Fibroblast of lung (primary cell): Measurements from ENCODE around the gene EFCAB12. TPM values are rescaled to one million over a fixed set of nuclear protein-coding genes. Genes with fewer than 3 reads are reported as not detected.

Experiments used
- DNase-seq, 2 donors: peaks; one replicate each; pipeline versions ENCODE4 v3.0.0 to v3.0.0-alpha.2; 2010; ENCODE audit warnings: low read depth in 2 of 2
- H2AFZ ChIP-seq: 2 replicates; pipeline ENCODE4 v1.5.1; 2012; ENCODE audit warnings: low read length, control low read depth, inconsistent platforms
- H3K27ac ChIP-seq: 2 replicates; pipeline ENCODE4 v1.5.1; 2011; ENCODE audit warnings: low read length, control low read depth; ENCODE audit not compliant: insufficient read depth
- H3K27me3 ChIP-seq: 2 replicates; pipeline ENCODE4 v1.5.1; 2011; ENCODE audit warnings: mild to moderate bottlenecking, low read length; ENCODE audit not compliant: control insufficient read depth, insufficient read depth
- H3K36me3 ChIP-seq: 2 replicates; pipeline ENCODE4 v1.5.1; 2011; ENCODE audit warnings: low read length; ENCODE audit not compliant: control insufficient read depth, insufficient read depth
- H3K4me1 ChIP-seq: 2 replicates; pipeline ENCODE4 v1.5.1; 2011; ENCODE audit warnings: low read length; ENCODE audit not compliant: control insufficient read depth, insufficient read depth; ENCODE audit errors: extremely low read depth
- H3K4me2 ChIP-seq: 2 replicates; pipeline ENCODE4 v1.5.1; 2011; ENCODE audit warnings: low read length, control low read depth; ENCODE audit not compliant: insufficient read depth; ENCODE audit errors: extremely low read depth
- H3K4me3 ChIP-seq, 4 experiments: fragments of 200-600 bp in 1 of 4; sonication (generic) in 1 of 4; replicated peaks in 1 of 4; 2 replicates each; pipeline ENCODE4 v1.5.1; 2011 to 2016; ENCODE audit warnings: low read length in 4 of 4, low read depth in 3 of 4, mild to moderate bottlenecking in 3 of 4, control low read depth in 2 of 4, inconsistent platforms in 1 of 4, mixed read lengths in 1 of 4; ENCODE audit not compliant: insufficient read depth in 1 of 4; ENCODE audit errors: control extremely low read depth in 1 of 4
- H3K79me2 ChIP-seq: 2 replicates; pipeline ENCODE4 v1.5.1; 2012; ENCODE audit warnings: mild to moderate bottlenecking, low read length, inconsistent platforms; ENCODE audit not compliant: control insufficient read depth, insufficient read depth
- H3K9ac ChIP-seq: 2 replicates; pipeline ENCODE4 v1.5.1; 2011; ENCODE audit warnings: mild to moderate bottlenecking, low read length, control low read depth; ENCODE audit not compliant: insufficient read depth
- H3K9me3 ChIP-seq: 2 replicates; pipeline ENCODE4 v1.5.1; 2012; ENCODE audit warnings: low read depth, low read length; ENCODE audit not compliant: control insufficient read depth, insufficient read depth
- H4K20me1 ChIP-seq: 2 replicates; pipeline ENCODE4 v1.5.1; 2011; ENCODE audit warnings: low read length; ENCODE audit not compliant: control insufficient read depth, insufficient read depth; ENCODE audit errors: extremely low read depth
- EZH2 ChIP-seq: IDR thresholded peaks from 2 replicates; pipeline ENCODE4 v1.5.1; 2012; ENCODE audit warnings: low read length, control low read depth, mild to moderate bottlenecking; ENCODE audit errors: missing control alignments
- polyA plus RNA-seq, 2 donors: library from polyadenylated mRNA; depleted of rRNA in 1 of 2; stranded (reverse) in 1 of 2; unstranded in 1 of 2; fragments of >200 nt; gene quantifications; 2 replicates each; pipeline ENCODE4 v1.2.1, GENCODE V29; 2011 to 2012; ENCODE audit warnings: missing spikeins in 1 of 2
- total RNA-seq: library from RNA; depleted of rRNA; stranded (reverse); fragments of >200 nt; gene quantifications from 2 replicates; pipeline ENCODE4 v1.2.1, GENCODE V29; 2014
- TF ChIP-seq, protein P1 (sequence below), 2 donors: IDR thresholded peaks in 1 of 2; conservative IDR thresholded peaks in 1 of 2; 1 replicate in 1 of 2; 2 replicates in 1 of 2; pipeline ENCODE4 v1.5.1; 2011 to 2012; ENCODE audit warnings: low read length in 2 of 2, control low read depth in 1 of 2, inconsistent platforms in 1 of 2, low read depth in 1 of 2, mild to moderate bottlenecking in 1 of 2

Gene EFCAB12
- total and polyA plus RNA-seq, 2 donors (not counting 1 experiment from before 2014, with no cell fraction given), result 0.17 TPM; not detected in 1

DNA sequence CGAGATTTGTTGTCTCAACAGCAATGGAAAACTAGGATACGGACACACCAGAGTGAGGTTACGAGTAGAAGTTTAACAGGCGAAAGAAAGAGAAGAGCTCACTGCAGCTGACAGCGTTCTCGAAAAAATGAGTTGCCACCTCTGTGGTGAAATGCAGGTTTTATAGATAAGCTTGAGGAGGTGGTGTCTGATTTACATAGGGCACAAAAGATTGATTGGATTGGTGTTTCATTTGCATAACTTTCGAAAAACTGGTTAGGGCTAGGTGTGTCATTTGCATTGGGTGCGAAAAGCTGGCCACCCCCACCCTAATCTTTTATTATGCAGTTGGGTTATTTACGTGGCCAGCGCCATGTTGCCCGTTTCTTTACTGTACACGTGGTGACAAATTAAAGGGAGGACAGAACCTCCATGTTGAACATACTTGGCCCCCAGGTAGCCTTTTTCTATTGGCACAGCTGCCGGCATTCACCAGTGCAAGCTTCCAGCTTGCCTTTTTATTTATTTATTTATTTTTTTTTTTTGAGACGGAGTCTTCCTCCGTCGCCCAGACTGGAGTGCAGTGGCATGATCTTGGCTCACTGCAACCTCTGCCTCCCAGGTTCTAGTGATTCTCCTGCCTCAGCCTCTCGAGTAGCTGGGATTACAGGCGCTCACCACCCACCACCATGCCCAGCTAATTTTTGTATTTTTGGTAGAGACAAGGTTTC is 19.9 kb upstream of the EFCAB12 start:
- TF ChIP-seq, protein P1, sequence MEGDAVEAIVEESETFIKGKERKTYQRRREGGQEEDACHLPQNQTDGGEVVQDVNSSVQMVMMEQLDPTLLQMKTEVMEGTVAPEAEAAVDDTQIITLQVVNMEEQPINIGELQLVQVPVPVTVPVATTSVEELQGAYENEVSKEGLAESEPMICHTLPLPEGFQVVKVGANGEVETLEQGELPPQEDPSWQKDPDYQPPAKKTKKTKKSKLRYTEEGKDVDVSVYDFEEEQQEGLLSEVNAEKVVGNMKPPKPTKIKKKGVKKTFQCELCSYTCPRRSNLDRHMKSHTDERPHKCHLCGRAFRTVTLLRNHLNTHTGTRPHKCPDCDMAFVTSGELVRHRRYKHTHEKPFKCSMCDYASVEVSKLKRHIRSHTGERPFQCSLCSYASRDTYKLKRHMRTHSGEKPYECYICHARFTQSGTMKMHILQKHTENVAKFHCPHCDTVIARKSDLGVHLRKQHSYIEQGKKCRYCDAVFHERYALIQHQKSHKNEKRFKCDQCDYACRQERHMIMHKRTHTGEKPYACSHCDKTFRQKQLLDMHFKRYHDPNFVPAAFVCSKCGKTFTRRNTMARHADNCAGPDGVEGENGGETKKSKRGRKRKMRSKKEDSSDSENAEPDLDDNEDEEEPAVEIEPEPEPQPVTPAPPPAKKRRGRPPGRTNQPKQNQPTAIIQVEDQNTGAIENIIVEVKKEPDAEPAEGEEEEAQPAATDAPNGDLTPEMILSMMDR (conservative IDR thresholded peaks at IDR 0.05 in 1 of 2, IDR thresholded peaks at IDR 0.05 in 1 of 2; ENCODE audit: low read depth in 1 of 2, low read length in 2 of 2), result no peak
- TF ChIP-seq EZH2, result no peak
- H3K27me3 ChIP-seq, result no peaks in the 10 kb centered on the region
- H3K9me3 ChIP-seq, result no peaks in the 10 kb centered on the region
- no peak overlapping the region for H3K27ac ChIP-seq
- H3K79me2 ChIP-seq, result no peaks in the 10 kb centered on the region
- no peak overlapping the region for H3K4me2 ChIP-seq
- no peak overlapping the region for H2AFZ ChIP-seq
- H3K4me1 ChIP-seq, result peaks cover 1% of the 10 kb centered on the region
- H4K20me1 ChIP-seq, result no peaks in the 10 kb centered on the region
- no peak overlapping the region for H3K4me3 ChIP-seq
- H3K36me3 ChIP-seq, result peaks cover 2% of the 10 kb centered on the region
- DNase-seq, result no peak
- no peak overlapping the region for H3K9ac ChIP-seq

DNA sequence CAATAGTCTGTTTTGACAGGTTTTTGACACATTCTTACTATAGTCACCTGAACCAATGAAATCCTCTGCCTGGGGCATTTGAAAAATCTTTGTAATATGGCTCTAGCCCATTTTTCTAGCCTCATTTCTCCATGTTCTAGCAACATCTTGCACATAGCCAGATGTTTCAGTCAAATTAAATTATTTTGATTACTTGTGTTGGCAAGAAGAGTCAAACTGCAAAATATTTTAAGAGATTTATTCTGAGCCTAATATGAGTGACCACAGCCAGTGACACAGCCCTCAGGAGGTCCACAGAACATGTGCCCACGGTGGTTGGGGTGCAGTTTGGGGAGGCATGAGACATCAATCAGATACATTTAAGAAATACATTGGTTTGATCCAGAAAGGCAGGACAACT is 18.5 kb upstream of the EFCAB12 start:
- Histone ChIP-seq H3K4me1 (peaks cover 2% of the 10 kb centered on the region), H3K4me2 (no peak overlapping the region), H3K79me2 (peaks cover 2% of the 10 kb centered on the region), H4K20me1 (no peaks in the 10 kb centered on the region), H3K27ac (no peak overlapping the region), H3K4me3 (no peak overlapping the region), H3K9ac (no peak overlapping the region), H3K36me3 (peaks cover 2% of the 10 kb centered on the region), H3K9me3 (no peaks in the 10 kb centered on the region), H2AFZ (no peak overlapping the region), H3K27me3 (no peaks in the 10 kb centered on the region)
- DNase-seq, result no peak
- TF ChIP-seq, protein P1 (conservative IDR thresholded peaks at IDR 0.05 in 1 of 2, IDR thresholded peaks at IDR 0.05 in 1 of 2; ENCODE audit: low read depth in 1 of 2, low read length in 2 of 2), result no peak
- no peak for TF ChIP-seq EZH2

DNA sequence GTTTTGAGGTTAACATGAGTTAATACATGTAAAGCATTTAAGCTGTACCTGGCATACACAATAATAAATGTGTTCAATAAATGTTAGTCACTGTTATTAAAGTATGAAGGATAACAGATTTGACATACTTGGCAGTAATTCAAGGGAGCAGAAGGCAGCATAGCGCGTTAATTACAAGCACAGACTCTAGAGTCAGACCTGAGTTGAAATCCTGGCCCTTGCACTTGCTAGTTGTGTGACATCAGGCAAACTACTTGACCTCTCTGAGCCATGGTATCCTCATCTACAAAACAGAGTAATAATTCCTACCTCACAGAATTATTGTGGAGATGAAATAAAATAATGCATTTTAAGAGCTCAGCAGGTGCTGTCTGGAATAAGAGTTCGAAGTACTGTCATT is 17.0 kb upstream of the EFCAB12 start:
- no peak overlapping the region for H2AFZ ChIP-seq
- H3K27ac ChIP-seq, result no peak overlapping the region
- no peak overlapping the region for H3K4me2 ChIP-seq
- no peaks in the 10 kb centered on the region for H3K9me3 ChIP-seq
- H3K9ac ChIP-seq, result no peak overlapping the region
- H3K27me3 ChIP-seq, result no peaks in the 10 kb centered on the region
- H3K4me1 ChIP-seq, result peaks cover 10% of the 10 kb centered on the region
- H3K36me3 ChIP-seq, result no peaks in the 10 kb centered on the region
- H3K79me2 ChIP-seq, result peaks cover 9% of the 10 kb centered on the region
- no peak overlapping the region for H3K4me3 ChIP-seq
- no peaks in the 10 kb centered on the region for H4K20me1 ChIP-seq
- no peak for DNase-seq
- TF ChIP-seq, protein P1 (conservative IDR thresholded peaks at IDR 0.05 in 1 of 2, IDR thresholded peaks at IDR 0.05 in 1 of 2; ENCODE audit: low read depth in 1 of 2, low read length in 2 of 2), result no peak
- no peak for TF ChIP-seq EZH2
